HG02885 (cell line): ENCODE data around the gene WFDC10B.
"Not testable (repeated sequence)": the region's sequence is repeated elsewhere in the genome, so short reads cannot be mapped to it uniquely, and the experiment has no call there.

Experiments
- ATAC-seq: cut with Tn5 transposase; IDR thresholded peaks from one replicate; pipeline ENCODE4 v1.9.1; 2021; ENCODE audit warnings: mild to moderate bottlenecking; ENCODE audit not compliant: unreplicated experiment, poor library complexity

Gene WFDC10B

DNA sequence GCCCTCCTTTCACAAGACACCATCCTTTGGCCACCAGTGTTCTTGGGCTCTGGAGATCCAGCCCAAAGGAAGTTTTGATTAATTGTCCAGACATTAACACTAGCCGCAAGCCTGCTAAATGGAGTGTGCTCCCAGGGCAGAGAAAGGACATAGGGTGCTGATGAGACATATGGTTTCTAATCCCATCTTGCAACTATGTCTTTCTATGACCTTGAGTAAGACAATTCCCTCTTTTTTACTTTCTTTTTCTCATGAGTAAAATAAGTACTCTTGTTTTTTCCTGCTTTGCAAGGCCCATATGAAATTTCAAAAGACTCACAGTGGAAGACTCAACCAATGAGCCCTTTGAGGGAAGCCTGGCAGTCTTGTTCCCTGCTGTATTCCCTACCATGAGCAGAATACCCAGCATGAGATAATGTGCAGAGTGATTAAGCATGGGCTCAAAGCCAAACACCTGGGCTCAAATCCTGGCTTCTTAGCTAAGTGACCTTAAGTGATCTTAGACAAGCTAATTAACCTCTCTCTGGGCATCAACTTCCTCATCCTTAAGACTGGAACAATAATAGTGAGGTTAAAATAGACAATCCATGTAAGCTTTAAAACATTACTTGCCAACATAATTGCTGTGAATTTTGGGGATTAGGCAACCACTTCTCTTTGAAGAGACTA lies at the start of gene WFDC10B:
TSS of gene WFDC10B (minus strand) at position 51 of the 669 bp plus-strand sequence. CDS start 19,027 bp downstream, outside the sequence.
- no peak for ATAC-seq

DNA sequence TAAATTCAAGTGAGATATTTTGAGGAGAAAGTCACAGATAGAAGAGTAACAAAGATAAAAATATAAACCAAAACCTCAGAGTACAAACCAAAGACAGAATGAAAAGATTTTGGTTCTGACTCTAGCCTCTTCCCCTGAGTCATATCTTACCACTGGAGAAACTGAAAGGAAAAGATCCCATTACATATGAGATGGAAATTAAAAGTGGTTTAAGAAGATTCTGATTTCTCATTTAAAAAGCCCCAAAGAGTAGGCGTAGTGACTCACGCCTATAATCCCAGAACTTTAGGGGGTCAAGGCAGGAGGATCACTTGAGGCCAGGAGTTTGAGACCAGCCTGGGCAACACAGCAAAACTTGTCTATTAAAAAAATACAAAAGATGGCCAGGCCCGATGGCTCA lies 47.9 kb upstream of the WFDC10B start:
- ATAC-seq = no peak

GRCh38 chr20:45751721-45752120 lies 46.9 kb upstream of the WFDC10B start:
- no peak for ATAC-seq

- ATAC-seq = no peak
Measured at GRCh38 chr20:45745015-45745414, 40.2 kb upstream of the WFDC10B start.

GRCh38 chr20:45742596-45742995 lies 37.8 kb upstream of the WFDC10B start:
- ATAC-seq = no peak

DNA sequence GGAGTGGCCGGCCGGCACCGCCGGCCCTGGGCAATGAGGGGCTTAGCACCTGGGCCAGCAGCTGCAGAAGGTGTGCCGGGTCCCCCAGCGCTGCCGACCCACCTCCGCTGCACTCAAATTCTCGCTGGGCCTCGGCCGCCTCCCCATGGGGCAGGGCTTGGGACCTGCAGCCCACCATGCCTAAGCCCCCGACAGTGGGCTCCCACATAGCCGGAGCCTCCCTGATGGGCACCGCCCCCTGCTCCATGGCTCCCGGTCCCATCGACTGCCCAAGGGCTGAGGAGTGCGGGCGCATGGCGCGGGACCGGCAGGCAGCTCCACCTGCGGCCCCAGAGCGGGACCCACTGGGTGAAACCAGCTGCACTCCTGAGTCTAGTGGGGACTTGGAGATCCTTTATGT lies 31.2 kb upstream of the WFDC10B start:
- ATAC-seq = no peak

DNA sequence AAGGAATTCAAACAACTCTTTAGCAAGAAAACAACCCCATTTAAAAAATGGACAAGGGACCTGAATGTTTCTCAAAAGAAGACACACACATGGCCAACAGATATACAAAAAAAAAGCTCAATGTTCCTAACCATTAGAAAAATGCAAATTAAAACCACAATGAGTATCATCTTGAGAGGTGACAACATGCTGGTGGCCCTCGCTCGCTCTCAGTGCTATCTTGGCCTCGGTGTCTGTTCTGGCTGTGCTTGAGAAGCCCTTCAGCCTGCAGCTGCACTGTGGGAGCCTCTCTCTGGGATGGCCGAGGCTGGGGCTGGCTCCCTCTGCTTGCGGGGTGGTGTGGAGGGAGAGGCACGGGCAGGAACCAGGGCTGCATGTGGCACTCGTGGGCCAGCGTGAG lies 30.7 kb upstream of the WFDC10B start:
- no peak for ATAC-seq

GRCh38 chr20:45732199-45732598 lies 27.4 kb upstream of the WFDC10B start:
- ATAC-seq = no peak

GRCh38 chr20:45727044-45727443 lies 22.2 kb upstream of the WFDC10B start:
- ATAC-seq = no peak

GRCh38 chr20:45725134-45725533 lies 20.3 kb upstream of the WFDC10B start:
- ATAC-seq = no peak

GRCh38 chr20:45722047-45722446 lies 17.2 kb upstream of the WFDC10B start, which contains the start of gene SPINT4:
TSS of gene SPINT4 (plus strand) at chr20:45722347. CDS start at chr20:45722368, 21 bp downstream.
- no peak for ATAC-seq

- ATAC-seq = not testable (repeated sequence)
Measured at GRCh38 chr20:45716141-45716688, 11.4 kb upstream of the WFDC10B start.

GRCh38 chr20:45701873-45702272 lies 2.9 kb downstream of the WFDC10B start, which contains the start of gene WFDC13:
TSS of gene WFDC13 (plus strand) at chr20:45702038. CDS start at chr20:45702124, 86 bp downstream.
- no peak for ATAC-seq

DNA sequence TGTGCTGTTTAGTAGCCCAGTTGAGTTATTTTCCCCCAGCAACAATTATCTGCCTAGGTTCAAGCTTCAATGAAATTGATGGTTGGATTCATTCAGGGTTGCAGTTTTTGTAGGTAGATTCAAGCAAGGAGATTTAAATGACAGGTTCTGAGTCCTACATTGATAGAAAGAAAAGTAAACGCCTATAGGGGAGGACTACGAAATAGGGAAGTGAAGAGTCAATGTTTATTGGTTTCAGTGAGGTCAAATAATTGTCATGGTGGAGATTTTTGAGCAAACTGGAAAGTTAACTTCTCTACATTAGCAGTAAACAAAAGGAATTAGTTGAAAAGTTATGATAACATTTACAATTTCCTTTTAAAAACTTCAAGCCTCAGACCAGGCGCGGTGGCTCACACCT lies 3.7 kb downstream of the WFDC10B start:
- ATAC-seq = no peak

GRCh38 chr20:45695496-45695895 lies 9.3 kb downstream of the WFDC10B start:
- no peak for ATAC-seq

- not testable (repeated sequence) for ATAC-seq
Measured at GRCh38 chr20:45693346-45693745, 11.5 kb downstream of the WFDC10B start.

DNA sequence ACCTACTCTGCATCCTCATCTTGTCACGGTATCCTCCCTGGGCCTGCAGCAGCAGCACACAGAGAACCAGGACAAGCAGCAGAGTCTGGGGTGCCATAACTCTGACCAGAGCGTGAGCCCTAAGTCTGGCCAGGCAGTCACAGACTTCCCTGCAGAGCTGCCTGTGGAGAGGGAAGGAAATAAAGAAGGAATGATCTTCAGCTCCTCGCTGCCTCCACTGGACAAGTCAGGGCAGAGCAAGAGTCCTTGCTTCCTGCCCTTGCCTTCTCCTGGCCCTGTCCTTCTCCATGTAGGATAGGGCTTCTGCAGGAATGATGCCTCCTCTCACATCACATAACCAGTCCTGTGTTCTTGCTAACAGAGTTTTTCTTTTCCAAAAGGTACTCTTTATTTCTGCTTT lies 18.9 kb downstream of the WFDC10B start:
- ATAC-seq = no peak

DNA sequence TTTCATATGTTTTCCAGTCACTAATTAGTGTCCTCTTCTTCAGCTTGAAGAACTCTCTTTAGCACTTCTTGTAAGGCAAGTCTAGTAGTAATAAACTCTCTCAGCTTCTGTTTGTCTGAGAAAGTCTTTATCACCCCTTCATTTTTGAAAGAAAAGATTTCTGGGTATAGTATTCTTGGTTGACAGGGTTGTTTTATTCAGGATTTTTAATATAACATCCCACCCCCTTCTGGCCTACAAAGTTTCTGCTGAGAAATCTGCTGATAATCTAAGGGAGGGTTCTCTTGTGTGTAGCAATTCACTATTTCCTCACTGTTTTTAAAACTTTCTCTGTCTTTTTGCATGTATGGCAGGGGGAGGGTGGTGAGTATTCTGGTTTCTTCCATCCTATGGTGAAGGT lies 25.2 kb downstream of the WFDC10B start:
- ATAC-seq = no peak

- no peak for ATAC-seq
Measured at GRCh38 chr20:45672765-45673164, 32.1 kb downstream of the WFDC10B start.

DNA sequence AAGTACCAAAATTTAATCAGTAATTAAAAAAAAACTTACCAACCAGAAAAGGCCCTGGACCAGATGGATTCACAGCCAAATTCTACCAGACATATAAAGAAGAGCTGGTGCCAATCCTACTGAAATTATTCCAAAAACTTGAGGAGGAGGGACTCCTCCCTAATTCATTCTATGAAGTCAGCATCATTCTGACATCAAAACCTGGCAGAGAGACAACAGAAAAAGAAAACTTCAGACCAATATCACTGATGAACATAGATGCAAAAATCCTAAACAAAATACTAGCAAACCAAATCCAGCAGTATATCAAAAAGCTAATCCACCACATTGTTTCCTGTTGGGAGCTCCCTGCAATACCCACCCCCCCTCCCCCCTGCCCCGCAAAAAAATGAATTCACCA lies 34.7 kb downstream of the WFDC10B start, which contains the start of gene WFDC11:
TSS of gene WFDC11 (minus strand) at position 101 of the 400 bp plus-strand sequence. CDS start 19,639 bp downstream, outside the sequence.
- no peak for ATAC-seq

DNA sequence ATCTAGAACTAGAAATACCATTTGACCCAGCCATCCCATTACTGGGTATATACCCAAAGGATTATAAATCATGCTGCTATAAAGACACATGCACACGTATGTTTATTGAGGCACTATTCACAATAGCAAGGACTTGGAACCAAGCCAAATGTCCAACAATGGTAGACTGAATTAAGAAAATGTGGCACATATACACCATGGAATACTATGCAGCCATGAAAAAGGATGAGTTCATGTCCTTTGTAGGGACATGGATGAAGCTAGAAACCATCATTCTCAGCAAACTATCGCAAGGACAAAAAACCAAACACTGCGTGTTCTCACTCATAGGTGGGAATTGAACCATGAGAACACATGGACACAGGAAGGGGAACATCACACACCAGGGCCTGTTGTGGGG lies 47.8 kb downstream of the WFDC10B start:
- not testable (repeated sequence) for ATAC-seq

DNA sequence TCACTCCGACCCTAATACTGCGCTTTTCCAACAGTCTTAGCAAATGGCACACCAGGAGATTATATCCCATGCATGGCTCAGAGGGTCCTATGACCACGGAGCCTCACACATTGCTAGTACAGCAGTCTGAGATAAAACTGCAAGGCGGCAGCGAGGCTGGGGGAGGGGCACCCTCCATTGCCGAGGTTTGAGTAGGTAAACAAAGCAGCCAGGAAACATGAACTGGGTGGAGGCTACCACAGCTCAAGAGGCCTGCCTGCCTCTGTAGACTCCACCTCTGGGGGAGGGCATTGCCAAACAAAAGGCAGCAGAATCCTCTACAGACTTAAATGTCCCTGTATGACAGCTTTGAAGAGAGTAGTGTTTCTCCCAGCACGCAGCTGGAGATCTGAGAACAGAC lies 53.1 kb downstream of the WFDC10B start:
- not testable (repeated sequence) for ATAC-seq
